Esophagus mucosa (tissue), 1 donor: ENCODE data around the gene GLG1. TPM values are rescaled to one million over a fixed set of nuclear protein-coding genes. Genes with fewer than 3 reads are reported as not detected.
"Not testable (repeated sequence)": the region's sequence is repeated elsewhere in the genome, so short reads cannot be mapped to it uniquely, and the experiment has no call there.

Source experiments
- ATAC-seq: fragments of 200-7000 bp; cut with Tn5 transposase; one replicate; pipeline ENCODE4 v1.9.1; 2020
- total RNA-seq: library from RNA; stranded (reverse); gene quantifications from one replicate; pipeline ENCODE4 v1.2.4, GENCODE V29; 2023
- donor health status: DM: yes; HTN: yes; CAD: no.

GLG1 gene
- total RNA-seq, 1 donor from 2014 or later = 54.6 TPM

GRCh38 chr16:74404148-74404933 is 202.6 kb downstream of the GLG1 start:
- ATAC-seq = not testable (repeated sequence)

GRCh38 chr16:74400238-74400637 is 206.7 kb downstream of the GLG1 start:
- peak; percentile 5 for ATAC-seq

- peak; percentile 55 for ATAC-seq
Measured at GRCh38 chr16:74398212-74398895, 208.6 kb downstream of the GLG1 start.

Other genes starting within 250 kb of the GLG1 start
- gene NPIPB15, start 230.8 kb downstream of the GLG1 start, total RNA-seq = 2.8 TPM
- 2.8 TPM for gene CLEC18B, start 185.6 kb downstream of the GLG1 start, total RNA-seq
- gene RFWD3, start 59.8 kb upstream of the GLG1 start, total RNA-seq = 23.9 TPM
- gene MLKL, start 93.7 kb upstream of the GLG1 start, total RNA-seq = 12.4 TPM
- 1.3 TPM for gene FA2H, start 167.7 kb upstream of the GLG1 start, total RNA-seq